ENCODE results near the gene PRCP.
A peak's percentile ranks its signal among the peaks of the same experiment; 100 is the strongest.

The PRCP gene

DNA sequence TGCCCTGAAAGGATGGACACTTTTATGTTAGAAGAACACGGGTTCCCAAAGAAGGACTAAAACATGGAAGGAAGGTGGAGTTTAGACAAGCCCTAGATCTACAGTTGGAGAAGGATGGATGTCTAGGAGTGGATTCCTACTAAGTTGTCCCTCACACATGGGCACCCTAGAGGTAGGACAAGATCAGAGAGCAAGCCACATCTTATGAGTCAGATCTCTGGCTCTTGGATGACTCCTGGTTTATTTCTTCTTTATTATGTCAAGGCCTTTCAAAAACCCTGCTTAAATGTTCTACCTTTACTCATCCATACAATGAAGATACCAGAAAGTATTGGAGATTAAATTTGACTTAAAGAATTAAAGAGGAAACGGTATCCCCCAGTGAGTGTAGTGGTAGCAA lies 34.4 kb downstream of the PRCP start:
- Histone ChIP-seq H3K14ac (ENCODE audit: low read length) (no peak overlapping the region), H3K27me3 (ENCODE audit: insufficient read depth, low read length) (no peaks in the 10 kb centered on the region), H2BK120ac (ENCODE audit: insufficient read depth, low read length, poor library complexity) (no peak overlapping the region), H2AK5ac (ENCODE audit: low read length) (no peak overlapping the region), H2AFZ (ENCODE audit: insufficient read depth, low read length, poor library complexity) (no peak overlapping the region), H3K23ac (ENCODE audit: low read length) (no peak overlapping the region), H2BK5ac (ENCODE audit: low read depth, low read length, poor library complexity) (no peak overlapping the region), H3K79me2 (ENCODE audit: control insufficient read depth, insufficient read depth, low read length, poor library complexity) (no peaks in the 10 kb centered on the region), H3K9me3 (ENCODE audit: insufficient read depth, low read depth, low read length) (no peaks in the 10 kb centered on the region), H2BK12ac (ENCODE audit: low read length) (no peak overlapping the region), H3K4ac (ENCODE audit: low read depth, low read length) (no peak overlapping the region), H3K27ac (ENCODE audit: low read depth, low read length) (no peak overlapping the region), H3K9ac (ENCODE audit: low read length) (no peak overlapping the region), H3K4me3 (ENCODE audit: low read depth, low read length) (no peak overlapping the region), H4K12ac (ENCODE audit: low read depth, low read length) (no peak overlapping the region), H3K18ac (ENCODE audit: low read length) (no peak overlapping the region), H4K91ac (ENCODE audit: low read depth, low read length) (no peak overlapping the region), H4K8ac (ENCODE audit: low read depth, low read length) (no peak overlapping the region), H3K36me3 (ENCODE audit: control insufficient read depth in 1 of 2, insufficient read depth in 2 of 2, low read length in 2 of 2) (no peaks in the 10 kb centered on the region), H3K79me1 (ENCODE audit: low read length) (no peaks in the 10 kb centered on the region), H3K4me2 (ENCODE audit: low read length) (no peak overlapping the region), H3K4me1 (ENCODE audit: control insufficient read depth in 1 of 2, insufficient read depth in 2 of 2, low read length in 2 of 2) (no peaks in the 10 kb centered on the region)
- no CpG with 5 or more reads among the region's 2 CpGs for WGBS (ENCODE audit: extremely low coverage, insufficient coverage, insufficient read length)
- DNase-seq, result no peak

GRCh38 chr11:82864268-82864667 lies 36.0 kb downstream of the PRCP start:
- no CpG with 5 or more reads among the region's 5 CpGs for WGBS (ENCODE audit: extremely low coverage, insufficient coverage, insufficient read length)
- H3K4me3 ChIP-seq (ENCODE audit: low read depth, low read length), result no peak overlapping the region
- no peak overlapping the region for H2BK5ac ChIP-seq (ENCODE audit: low read depth, low read length, poor library complexity)
- H3K23ac ChIP-seq (ENCODE audit: low read length), result no peak overlapping the region
- no peak overlapping the region for H3K9ac ChIP-seq (ENCODE audit: low read length)
- H3K9me3 ChIP-seq (ENCODE audit: insufficient read depth, low read depth, low read length), result no peaks in the 10 kb centered on the region
- H3K27ac ChIP-seq (ENCODE audit: low read depth, low read length), result no peak overlapping the region
- no peak overlapping the region for H4K91ac ChIP-seq (ENCODE audit: low read depth, low read length)
- no peak overlapping the region for H2BK120ac ChIP-seq (ENCODE audit: insufficient read depth, low read length, poor library complexity)
- no peak overlapping the region for H3K4me2 ChIP-seq (ENCODE audit: low read length)
- no peak overlapping the region for H3K14ac ChIP-seq (ENCODE audit: low read length)
- H3K79me2 ChIP-seq (ENCODE audit: control insufficient read depth, insufficient read depth, low read length, poor library complexity), result no peaks in the 10 kb centered on the region
- H3K18ac ChIP-seq (ENCODE audit: low read length), result no peak overlapping the region
- H3K27me3 ChIP-seq (ENCODE audit: insufficient read depth, low read length), result no peaks in the 10 kb centered on the region
- no peak overlapping the region for H2AK5ac ChIP-seq (ENCODE audit: low read length)
- H4K8ac ChIP-seq (ENCODE audit: low read depth, low read length), result no peak overlapping the region
- H3K36me3 ChIP-seq (ENCODE audit: control insufficient read depth in 1 of 2, insufficient read depth in 2 of 2, low read length in 2 of 2), result no peaks in the 10 kb centered on the region
- no peaks in the 10 kb centered on the region for H3K4me1 ChIP-seq (ENCODE audit: control insufficient read depth in 1 of 2, insufficient read depth in 2 of 2, low read length in 2 of 2)
- H2BK12ac ChIP-seq (ENCODE audit: low read length), result no peak overlapping the region
- H3K79me1 ChIP-seq (ENCODE audit: low read length), result no peaks in the 10 kb centered on the region
- H4K12ac ChIP-seq (ENCODE audit: low read depth, low read length), result no peak overlapping the region
- no peak overlapping the region for H3K4ac ChIP-seq (ENCODE audit: low read depth, low read length)
- H2AFZ ChIP-seq (ENCODE audit: insufficient read depth, low read length, poor library complexity), result no peak overlapping the region
- DNase-seq, result peak; percentile 26 to 69

DNA sequence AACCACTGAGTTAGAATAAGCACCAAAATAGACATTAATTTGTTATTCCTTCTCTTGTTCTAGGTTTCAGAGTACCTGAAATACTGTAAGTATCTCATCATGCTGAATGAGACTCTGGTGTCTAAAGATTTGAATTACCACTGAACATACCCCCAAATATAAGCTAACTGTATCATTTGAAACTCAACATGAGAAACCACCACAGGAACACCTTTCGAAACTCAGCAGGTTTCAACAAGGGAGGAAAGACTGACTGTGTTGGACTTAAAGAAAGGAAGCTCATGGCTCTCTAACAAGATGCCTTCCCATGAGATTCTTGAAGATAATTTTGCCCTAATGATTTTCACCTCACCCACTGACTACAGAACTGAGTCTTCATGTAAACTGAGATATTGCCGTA lies 37.0 kb downstream of the PRCP start:
- no peak for DNase-seq
- no peaks in the 10 kb centered on the region for H3K4me1 ChIP-seq (ENCODE audit: control insufficient read depth in 1 of 2, insufficient read depth in 2 of 2, low read length in 2 of 2)
- no peak overlapping the region for H3K27ac ChIP-seq (ENCODE audit: low read depth, low read length)
- H4K8ac ChIP-seq (ENCODE audit: low read depth, low read length), result no peak overlapping the region
- H3K4me3 ChIP-seq (ENCODE audit: low read depth, low read length), result no peak overlapping the region
- no peak overlapping the region for H3K18ac ChIP-seq (ENCODE audit: low read length)
- H2BK12ac ChIP-seq (ENCODE audit: low read length), result no peak overlapping the region
- no peak overlapping the region for H2BK5ac ChIP-seq (ENCODE audit: low read depth, low read length, poor library complexity)
- H2BK120ac ChIP-seq (ENCODE audit: insufficient read depth, low read length, poor library complexity), result no peak overlapping the region
- no peak overlapping the region for H3K9ac ChIP-seq (ENCODE audit: low read length)
- H3K23ac ChIP-seq (ENCODE audit: low read length), result no peak overlapping the region
- H3K4ac ChIP-seq (ENCODE audit: low read depth, low read length), result no peak overlapping the region
- no peaks in the 10 kb centered on the region for H3K36me3 ChIP-seq (ENCODE audit: control insufficient read depth in 1 of 2, insufficient read depth in 2 of 2, low read length in 2 of 2)
- no peaks in the 10 kb centered on the region for H3K27me3 ChIP-seq (ENCODE audit: insufficient read depth, low read length)
- H4K91ac ChIP-seq (ENCODE audit: low read depth, low read length), result no peak overlapping the region
- no peaks in the 10 kb centered on the region for H3K9me3 ChIP-seq (ENCODE audit: insufficient read depth, low read depth, low read length)
- H3K79me2 ChIP-seq (ENCODE audit: control insufficient read depth, insufficient read depth, low read length, poor library complexity), result no peaks in the 10 kb centered on the region
- H3K4me2 ChIP-seq (ENCODE audit: low read length), result no peak overlapping the region
- H3K79me1 ChIP-seq (ENCODE audit: low read length), result no peaks in the 10 kb centered on the region
- H4K12ac ChIP-seq (ENCODE audit: low read depth, low read length), result no peak overlapping the region
- WGBS (ENCODE audit: extremely low coverage, insufficient coverage, insufficient read length), result no CpG with 5 or more reads among the region's 2 CpGs
- H2AFZ ChIP-seq (ENCODE audit: insufficient read depth, low read length, poor library complexity), result no peak overlapping the region
- H2AK5ac ChIP-seq (ENCODE audit: low read length), result no peak overlapping the region
- no peak overlapping the region for H3K14ac ChIP-seq (ENCODE audit: low read length)

GRCh38 chr11:82862379-82862778 lies 37.9 kb downstream of the PRCP start:
- Histone ChIP-seq H2BK5ac (ENCODE audit: low read depth, low read length, poor library complexity) (no peak overlapping the region), H4K91ac (ENCODE audit: low read depth, low read length) (no peak overlapping the region), H3K79me1 (ENCODE audit: low read length) (no peaks in the 10 kb centered on the region), H2BK12ac (ENCODE audit: low read length) (no peak overlapping the region), H2AK5ac (ENCODE audit: low read length) (no peak overlapping the region), H3K4me2 (ENCODE audit: low read length) (no peak overlapping the region), H3K9ac (ENCODE audit: low read length) (no peak overlapping the region), H3K18ac (ENCODE audit: low read length) (no peak overlapping the region), H3K79me2 (ENCODE audit: control insufficient read depth, insufficient read depth, low read length, poor library complexity) (no peaks in the 10 kb centered on the region), H3K14ac (ENCODE audit: low read length) (no peak overlapping the region), H3K9me3 (ENCODE audit: insufficient read depth, low read depth, low read length) (no peaks in the 10 kb centered on the region), H3K23ac (ENCODE audit: low read length) (no peak overlapping the region), H3K27ac (ENCODE audit: low read depth, low read length) (no peak overlapping the region), H3K4me1 (ENCODE audit: control insufficient read depth in 1 of 2, insufficient read depth in 2 of 2, low read length in 2 of 2) (no peaks in the 10 kb centered on the region), H3K4me3 (ENCODE audit: low read depth, low read length) (no peak overlapping the region), H3K4ac (ENCODE audit: low read depth, low read length) (no peak overlapping the region), H2AFZ (ENCODE audit: insufficient read depth, low read length, poor library complexity) (no peak overlapping the region), H3K36me3 (ENCODE audit: control insufficient read depth in 1 of 2, insufficient read depth in 2 of 2, low read length in 2 of 2) (no peaks in the 10 kb centered on the region), H4K12ac (ENCODE audit: low read depth, low read length) (no peak overlapping the region), H2BK120ac (ENCODE audit: insufficient read depth, low read length, poor library complexity) (no peak overlapping the region), H4K8ac (ENCODE audit: low read depth, low read length) (no peak overlapping the region), H3K27me3 (ENCODE audit: insufficient read depth, low read length) (no peaks in the 10 kb centered on the region)
- WGBS (ENCODE audit: extremely low coverage, insufficient coverage, insufficient read length), result no CpG with 5 or more reads among the region's 2 CpGs
- DNase-seq, result no peak

Measured in trophoblast cell (in vitro differentiated cells and primary cell).